GM21390 (cell line): ENCODE data around the gene RASGRP2.

Experiments used
- ATAC-seq: cut with Tn5 transposase; IDR thresholded peaks from one replicate; pipeline ENCODE4 v1.9.1; 2021; ENCODE audit not compliant: unreplicated experiment

RASGRP2 gene

DNA sequence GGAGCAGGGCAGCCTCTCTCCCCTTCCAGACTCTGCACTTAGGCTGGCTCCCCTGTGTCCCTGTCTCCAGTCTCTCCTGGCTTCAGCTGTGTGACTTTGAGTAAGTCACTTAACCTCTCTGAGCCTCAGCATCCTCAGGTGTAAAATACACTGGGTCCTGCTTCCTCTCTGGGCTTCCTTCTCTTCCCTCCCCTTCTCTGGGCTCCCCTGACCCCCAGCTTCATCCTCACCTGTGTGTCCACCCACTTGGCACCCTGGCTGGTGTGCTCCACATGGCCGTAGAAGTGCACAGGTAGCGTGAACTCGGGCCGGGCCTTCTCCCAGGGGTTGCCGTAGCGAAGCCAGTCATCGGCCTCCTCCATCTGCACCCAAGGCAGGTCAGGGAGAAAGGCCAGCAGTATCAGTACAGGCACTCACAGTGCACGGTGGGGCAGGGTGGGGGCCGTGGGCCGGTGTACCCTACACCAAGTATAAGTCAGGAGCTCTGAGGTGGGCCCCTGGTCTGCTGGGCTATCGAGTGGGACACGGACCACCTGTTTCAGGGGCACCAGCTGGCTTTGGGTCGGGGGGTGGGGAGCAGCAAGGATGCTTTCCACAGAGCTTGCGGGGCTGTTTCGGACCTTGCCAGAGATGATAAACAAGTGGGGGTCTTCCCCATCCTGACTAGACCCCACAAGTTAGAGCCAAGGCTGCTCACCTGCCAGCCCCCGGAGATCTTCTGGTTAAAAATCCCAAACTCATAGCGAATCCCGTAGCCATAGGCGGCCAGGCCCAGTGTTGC is 13.8 kb upstream of the RASGRP2 start:
- no peak for ATAC-seq

DNA sequence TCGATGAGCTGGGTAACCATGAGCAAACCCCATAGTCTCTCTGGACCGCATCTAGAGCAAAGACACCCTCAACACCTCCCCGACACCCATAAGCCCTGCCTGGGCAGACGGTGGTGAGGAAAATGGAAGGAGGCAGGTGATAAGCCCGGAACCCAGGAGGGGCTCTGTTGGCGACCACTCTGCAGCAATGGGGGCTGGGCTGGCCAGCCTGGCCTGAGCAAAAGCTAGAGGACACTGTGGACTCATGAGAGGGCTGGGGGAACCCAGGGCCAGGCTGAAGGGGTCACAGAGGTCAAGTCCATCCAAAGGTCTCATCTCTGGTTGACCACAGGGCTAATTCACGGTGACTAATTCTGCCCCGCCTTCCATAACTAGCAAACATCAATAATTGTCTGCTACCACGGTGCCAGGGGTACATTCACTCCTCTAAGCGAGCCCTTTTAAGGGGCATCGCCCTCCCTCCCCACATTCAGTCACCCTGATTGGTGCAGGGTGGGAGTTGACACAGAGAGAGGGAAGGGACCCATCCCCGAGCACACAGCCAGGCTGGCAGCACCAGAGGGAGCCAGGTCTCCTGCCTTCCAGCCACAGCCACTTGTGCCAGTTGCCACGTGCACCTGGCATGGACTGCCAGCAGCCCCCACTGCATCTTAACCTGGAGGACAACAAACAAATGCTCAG is 11.9 kb upstream of the RASGRP2 start:
- no peak for ATAC-seq

DNA sequence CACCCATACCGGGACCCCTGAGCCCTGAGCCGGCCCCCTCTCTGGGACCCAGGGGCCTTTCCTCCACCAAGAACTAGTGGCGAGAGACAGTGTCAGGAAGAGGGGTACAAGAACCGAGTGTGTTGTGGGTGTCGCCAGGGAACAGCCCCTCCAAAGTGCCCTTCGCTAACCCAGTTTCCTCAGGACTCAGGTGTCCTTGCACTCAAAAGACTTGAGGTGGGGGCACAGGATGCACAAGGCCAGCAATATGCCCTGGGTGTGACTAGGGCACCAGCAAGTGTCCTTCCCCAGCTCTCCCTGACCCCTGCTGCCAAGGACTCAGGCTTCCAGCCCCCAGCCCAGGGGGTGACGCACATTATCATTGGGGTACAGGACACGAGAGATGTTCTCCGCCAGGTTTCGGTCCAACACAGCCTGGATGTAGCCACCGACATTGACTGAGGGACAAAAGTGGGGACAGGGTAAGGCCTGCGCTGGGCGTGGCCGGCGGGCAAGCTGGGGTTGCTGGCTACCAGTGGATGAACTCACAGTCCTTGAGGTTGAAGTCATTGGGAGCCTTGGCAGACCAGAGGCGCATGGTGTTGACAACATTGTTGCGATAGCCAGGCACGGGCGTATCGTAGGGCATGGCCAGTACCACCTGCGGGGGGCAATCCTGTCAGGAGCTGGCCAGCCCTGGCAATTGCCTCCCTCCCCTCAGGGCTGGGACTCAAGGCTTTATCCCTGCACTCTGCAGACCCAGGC is 11.1 kb upstream of the RASGRP2 start:
- no peak for ATAC-seq

DNA sequence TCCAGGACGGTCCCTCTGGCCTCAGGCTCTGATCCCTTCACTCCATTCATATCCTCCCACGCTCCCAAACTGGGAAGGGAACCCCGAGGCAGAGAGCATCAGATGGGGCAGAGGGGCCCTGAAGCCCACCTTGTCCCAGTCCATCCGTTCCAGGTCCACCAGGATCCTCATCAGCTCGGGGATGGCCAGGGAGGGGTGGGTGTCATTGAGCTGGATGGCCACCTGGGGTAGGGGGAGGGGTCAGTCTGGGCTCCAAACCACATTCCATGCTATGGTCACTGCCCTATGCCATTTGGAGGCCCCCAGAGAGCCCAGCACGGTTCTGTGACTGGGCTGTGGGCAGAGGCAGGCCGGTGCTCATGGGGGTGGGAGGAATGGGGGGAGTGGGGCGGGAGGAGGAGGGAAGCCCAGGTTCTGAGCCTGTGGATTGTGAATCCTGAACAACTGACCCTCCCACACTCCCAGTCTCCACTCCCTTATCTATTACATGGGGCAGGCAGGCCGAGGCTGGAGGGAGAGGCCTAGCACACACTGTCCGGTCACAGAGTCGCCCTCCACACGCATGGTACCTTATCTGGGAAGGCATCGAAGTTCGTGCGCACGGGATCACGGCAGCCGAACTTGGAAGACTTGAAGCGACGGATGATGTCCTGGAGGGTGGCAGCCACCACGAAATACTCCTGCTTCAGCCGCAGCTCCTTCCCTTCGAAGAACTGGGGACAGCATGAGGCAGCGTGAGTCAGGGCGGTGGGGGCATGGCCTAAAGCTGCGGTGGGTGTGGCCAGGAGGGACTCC is 10.4 kb upstream of the RASGRP2 start:
- ATAC-seq: no peak

DNA sequence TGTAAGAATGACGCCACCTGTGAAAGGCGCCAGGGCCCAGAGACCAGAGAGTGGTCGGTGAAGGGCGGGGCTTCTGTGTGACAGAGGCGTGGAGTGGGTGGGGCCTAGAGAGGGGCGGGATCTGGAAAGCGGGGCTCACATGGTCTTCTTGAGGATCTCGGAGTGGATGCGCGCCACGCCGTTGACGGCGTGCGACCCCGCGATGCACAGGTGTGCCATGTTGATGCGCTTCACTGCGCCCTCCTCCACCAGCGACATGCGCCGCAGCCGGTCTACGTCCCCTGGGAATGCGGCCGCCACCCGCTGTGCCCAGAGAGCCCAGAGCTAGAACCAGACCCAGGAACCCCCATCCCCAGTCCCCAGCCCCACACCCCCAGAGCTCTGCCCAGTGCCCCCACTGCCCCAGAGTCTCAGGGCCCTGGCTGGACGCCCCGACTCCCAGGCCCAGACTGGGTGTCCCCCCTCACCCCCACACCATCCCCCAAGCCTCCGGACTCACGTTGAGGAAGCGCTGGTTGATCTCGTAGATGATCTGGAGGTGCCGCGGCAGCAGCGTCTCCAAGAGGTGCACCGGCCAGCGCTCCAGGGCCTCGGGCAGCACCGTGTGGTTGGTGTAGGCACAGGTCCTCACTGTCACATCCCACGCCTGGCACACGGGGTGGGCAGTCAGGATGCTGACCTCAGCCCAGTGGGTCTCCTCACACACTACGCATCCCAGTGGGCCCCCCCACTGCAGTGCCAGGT is 9.6 kb upstream of the RASGRP2 start:
- no peak for ATAC-seq

DNA sequence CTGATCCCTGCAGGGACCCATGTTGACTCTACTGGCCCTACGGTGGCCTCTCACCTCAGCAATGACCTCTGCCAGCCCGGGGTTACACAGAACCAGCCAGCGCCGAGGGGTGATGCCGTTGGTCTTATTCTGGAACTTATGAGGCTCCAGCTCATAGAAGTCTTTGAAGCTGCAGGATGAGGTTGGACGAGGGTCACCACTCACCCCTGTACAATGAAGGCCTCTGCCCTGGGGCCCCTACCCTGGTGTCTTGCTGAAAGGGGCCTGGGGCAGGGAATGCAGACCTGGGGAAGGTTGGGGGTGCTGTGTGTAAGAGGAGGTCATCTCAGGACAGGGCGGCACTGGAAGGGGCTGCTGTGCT is 9.1 kb upstream of the RASGRP2 start:
- no peak for ATAC-seq

DNA sequence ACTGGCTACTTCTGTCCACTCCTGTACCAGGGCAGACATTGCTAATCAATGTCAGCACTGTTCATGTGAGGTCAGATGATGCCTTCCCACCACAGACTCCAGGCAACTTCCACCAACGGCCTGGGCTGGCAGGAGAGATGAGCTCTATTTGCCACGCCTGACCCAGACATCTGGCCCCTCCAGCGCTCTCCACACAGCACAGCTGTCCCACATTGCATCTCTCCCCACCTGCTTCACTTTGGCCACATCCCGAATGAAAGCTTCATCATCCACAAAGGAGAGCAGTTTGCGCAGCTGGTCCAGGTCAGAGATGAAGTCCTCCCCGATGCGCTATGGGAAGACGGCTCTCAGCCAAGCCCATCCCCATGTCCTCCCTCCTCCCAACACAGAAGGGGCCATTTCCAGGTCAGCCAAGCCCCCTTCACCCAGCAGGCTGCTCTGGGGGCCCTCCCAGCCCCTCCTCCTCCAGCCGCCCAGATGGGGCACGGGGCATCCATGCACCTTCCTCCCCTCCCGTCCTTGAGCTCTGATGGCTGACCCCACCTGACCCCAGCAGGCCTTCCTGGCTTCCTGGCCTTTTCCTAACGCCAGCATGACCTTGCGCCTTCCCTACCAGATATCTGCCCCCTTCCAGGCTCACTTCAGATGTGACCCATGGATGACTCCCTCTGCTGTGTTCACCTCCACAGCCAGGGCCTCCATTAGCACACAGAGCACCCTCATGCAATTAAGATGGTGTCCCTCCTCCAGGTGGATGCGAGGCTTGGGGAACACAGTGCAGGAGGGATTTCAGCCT is 8.4 kb upstream of the RASGRP2 start:
- ATAC-seq: no peak

DNA sequence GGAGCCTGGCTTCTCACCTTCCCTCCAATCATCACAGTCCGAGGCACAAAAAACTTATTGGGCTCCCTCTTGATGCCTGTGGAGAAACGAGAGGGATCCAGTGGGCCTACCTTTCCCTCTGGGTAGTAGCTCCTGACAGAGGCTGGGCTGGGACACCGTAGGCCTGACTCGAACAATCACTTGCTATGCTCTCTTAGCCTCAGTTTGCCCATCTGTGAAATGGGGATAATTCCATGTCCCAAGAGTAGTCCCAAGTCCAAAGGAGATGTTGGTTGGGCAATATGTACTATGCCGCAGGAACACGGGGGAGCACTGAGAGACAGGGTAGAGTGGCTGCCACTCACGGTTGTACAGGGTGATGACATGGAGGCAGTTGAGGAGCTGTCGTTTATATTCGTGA is 7.6 kb upstream of the RASGRP2 start:
- no peak for ATAC-seq

DNA sequence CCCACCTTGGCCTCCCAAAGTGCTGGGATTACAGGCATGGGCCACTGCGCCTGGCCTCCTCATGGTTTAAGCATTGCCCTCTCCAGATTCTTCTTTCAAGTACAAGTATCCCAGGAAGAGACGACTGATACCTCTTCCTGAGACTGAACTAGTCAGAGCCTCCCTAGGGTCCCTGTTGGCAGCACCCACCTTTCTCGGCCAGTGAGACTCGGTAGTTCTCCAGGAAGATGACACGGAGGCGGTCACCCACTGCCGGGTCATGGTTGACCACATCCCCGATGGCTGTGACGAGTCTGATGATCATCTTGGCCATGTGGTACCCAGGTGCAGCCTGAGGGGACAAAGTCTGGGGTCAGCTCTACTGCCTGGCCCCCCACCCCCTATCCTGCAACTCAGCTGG is 7.2 kb upstream of the RASGRP2 start:
- ATAC-seq: no peak

DNA sequence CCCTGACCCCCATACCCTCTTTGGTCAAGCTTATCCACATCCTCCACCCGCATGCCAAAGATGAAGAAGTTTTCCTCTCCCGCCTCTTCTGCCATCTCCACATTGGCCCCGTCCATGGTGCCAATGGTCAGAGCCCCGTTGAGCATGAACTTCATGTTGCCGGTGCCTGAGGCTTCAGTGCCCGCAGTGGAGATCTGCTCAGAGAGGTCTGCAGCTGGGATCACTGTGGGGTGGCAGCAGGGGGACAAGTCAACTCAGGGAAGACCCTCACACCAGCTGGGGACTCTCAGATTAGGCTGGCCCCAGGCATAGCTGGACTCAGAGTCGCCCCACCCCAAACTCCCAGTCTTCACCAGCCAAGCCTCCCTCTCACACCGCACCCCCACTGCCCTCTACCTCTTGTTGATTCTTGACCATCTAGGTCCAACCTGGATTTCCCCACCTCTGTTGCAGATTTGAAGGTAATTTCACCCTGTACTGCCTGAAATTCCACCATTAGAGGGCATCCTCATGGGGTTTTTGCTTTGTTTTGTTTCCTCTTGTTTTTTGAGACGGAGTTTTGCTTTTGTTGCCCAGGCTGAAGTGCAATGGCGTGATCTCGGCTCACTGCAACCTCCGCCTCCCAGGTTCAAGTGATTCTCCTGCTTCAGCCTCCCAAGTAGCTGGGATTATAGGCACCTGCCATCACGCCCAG is 6.6 kb upstream of the RASGRP2 start:
- no peak for ATAC-seq

DNA sequence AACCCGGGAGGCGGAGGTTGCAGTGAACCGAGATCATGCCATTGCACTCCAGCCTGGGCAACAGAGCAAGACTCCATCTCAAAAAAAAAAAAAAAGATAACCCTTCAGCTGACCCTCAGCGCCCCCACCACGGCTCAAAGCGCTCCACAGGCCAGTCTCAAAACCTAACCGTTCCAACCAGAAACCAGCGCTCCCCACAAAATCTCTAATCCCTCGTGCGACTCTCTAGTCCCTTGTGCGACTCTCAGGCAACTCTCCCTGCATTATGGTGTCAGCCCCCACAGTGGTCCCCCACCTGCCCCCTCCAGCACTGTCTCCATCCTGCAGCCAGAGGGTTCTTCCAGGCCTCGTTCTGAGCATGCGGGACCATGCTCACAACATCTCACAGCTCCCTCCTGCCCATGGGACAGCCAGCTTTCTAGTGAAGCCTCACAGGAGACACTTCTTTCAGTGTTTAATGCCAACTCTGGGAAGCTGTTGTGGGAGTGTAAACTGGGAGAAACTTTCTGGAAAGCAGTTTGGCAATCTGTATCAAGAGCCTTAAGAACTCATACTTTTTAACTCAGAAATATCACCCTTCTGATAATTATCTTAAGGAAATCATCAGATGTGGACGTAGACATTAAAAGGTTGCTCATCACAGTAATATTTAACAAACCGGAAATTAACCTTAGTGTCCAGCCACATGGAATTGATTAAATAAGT is 4.2 kb upstream of the RASGRP2 start:
- no peak for ATAC-seq

DNA sequence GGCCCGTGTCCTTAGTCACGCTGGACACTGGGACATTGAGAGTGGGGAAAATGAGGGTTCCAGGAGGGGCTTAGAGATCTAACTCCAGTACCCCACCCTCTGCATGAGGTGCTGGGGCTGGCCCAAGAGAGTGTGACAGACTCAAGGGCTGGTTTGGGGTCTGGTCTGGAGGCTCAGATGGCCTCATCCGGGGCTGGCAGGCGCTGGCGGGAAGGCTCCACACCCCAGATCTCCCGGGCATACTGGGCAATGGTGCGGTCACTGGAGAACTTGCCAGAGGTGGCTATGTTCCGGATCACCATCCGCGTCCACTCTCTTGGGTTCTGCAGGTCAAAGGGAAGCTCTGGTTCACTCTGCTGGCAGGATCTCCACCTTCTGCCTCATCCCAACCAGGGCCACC is 2.5 kb upstream of the RASGRP2 start:
- no peak for ATAC-seq

DNA sequence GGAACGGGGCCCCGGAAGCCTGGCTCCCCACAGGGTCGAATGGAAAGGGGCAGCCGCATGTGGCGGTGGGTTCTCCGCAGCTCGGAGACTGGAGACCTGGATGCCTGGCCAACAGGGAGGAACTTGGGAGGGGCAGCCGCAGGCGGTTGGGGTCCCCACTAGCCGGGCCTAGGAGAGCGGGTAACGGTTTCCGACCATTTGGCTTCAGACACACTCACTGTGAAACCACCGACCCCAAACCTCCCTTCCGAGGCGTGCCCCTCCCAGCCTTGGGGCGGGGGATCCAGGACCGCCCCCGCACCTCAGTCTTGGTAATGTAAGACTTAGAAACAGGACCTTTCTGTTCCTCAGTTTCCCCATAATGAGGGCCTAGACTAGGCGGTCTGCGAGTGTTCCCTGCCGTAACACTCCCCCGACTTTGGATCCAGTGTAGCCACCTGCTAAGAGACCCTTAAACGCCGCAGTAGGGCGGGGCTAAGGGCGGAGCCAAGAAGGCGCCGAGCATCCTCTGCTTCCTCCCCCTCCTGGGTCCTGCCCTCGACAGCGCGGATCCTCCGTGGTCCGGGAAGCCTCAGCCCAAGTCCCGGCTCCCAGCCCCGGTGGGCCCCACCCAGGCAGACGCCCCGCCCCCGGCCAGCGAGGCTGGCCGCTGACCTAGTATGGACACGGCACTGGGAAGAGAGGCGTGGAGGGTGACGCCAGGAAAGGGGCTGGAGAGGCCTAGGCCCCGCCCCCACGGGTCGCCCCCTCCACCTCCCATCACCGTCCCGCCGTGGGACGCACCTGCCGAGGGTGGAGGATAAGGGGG is 1.8 kb upstream of the RASGRP2 start:
- ATAC-seq: no peak

DNA sequence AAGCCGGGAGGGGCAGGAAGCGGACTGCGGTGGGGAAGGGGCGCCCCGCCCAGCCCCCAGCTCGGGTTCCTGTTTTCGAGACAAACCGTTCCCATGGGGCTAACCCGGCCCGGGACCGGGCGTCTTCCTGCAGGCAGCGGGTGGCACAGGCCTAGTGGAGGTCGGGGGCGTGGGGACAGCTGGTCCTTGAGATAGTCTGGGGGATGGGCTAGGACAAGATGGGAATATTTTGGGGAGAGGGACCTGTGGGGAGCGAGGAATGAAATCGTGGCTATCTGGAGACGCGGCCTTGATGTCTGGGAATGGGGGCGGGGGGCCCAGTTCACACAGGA is 1.2 kb upstream of the RASGRP2 start:
- no peak for ATAC-seq

DNA sequence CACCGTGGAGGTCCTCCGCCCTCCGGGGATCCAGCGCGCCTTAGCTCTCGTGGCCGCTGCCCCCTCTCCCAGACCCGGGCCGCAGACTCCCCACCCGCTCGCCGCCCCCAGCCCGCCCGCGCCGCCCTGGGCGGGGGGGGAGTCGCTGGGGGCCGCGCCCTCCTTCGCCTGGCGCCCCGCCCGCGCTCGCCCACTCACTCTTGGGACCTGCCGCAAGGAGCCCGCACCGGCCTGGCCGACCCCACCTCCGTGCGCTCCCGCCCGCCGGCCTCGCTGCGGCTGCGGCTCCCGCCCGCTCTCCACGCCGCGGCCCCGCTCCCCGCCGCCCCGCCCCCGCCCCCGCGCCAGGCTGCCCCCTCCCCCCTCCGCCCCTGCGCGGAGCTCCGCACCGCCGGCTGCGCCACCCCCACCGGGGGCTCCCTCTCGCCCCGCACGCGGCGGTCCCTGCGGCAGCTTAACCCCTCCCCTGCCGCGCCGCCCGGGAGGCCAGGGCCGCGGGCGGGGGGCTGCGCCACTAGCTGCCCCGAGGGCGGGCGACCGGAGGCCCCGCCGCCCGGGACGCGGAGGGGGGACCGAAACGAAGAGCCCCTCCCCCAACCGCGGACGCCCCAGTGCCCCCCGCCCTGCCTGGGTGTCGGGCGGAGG is 724 bp upstream of the RASGRP2 start:
- ATAC-seq: no peak

DNA sequence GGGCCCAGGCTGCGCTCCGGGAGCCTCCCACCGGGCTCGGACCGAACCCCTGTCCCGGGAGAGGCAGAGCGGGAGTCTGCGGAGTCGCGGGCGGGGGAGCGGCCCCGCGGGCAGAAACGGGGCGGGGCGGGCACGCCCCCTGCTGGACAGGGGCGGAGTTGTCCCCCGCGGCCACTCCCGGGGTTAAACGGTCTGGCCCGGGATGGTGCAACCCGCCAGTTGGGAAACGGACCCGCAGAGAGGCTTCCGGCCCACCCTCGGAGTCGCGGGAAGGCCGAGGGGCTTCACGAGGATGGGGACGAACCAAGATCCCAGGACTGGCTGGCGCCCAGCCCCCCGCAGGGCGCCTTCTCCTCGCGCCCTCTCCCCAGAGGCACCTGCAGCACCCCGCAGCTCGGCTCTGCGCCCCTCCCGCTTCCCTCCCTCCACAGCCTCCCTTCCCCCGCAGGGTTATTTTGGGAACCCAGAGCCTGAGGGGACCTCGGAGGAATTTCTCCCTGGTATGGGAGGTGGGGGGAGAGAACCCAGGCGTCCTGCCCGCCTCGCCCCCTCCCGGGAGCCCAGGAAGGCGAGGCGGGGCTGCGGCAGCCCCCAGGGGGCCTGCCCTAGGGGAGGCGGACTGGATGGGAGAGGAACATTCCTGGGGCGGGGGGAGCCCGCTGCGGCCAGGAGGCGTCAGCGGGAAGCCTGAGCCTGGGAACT is 902 bp downstream of the RASGRP2 start:
- no peak for ATAC-seq
